Measurements from ENCODE around the gene ADGRB3. TPM values are rescaled to one million over a fixed set of nuclear protein-coding genes. Genes with fewer than 3 reads are reported as not detected.
"Not testable (repeated sequence)": the region's sequence is repeated elsewhere in the genome, so short reads cannot be mapped to it uniquely, and the experiment has no call there.

Gene ADGRB3
- total and polyA plus RNA-seq, 8 donors = 0.19 to 16.0 (median 0.61) TPM; not detected in 1

DNA sequence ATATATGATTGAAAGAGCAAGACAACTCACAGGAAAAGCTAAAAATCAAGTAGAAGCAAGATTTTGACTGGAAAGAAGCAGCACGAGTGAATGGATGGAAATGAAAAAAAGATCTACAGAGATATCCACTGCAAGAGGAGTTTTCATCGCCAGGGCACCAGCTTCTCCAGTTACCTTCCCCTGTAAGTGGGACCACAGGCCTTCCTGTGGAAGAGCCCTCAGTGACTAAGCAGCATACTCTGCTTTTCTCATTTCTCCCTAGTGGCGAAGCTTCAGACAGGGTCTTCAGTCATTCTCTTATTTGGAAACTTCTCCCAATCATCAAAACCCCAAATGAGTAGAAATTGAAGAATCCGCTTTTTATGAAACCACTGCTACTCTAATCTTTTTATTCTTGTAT, 40.5 kb downstream of the ADGRB3 start:
- Histone ChIP-seq H3K4me3 (no peak overlapping the region), H3K27me3 (no peaks in the 10 kb centered on the region), H3K4me1 (no peaks in the 10 kb centered on the region), H3K36me3 (no peaks in the 10 kb centered on the region), H3K9me3 (no peaks in the 10 kb centered on the region), H3K27ac (no peak overlapping the region)
- intact Hi-C loops (cut with DNase I; ENCODE audit: low total_unique reads) = no loop called here
- no peak for DNase-seq
- 68 to 87% (median 84%) methylated on average over 4 of the region's 4 CpGs for WGBS, 5 donors
- TF ChIP-seq POLR2A (IDR thresholded peaks at IDR 0.05) (no peak), EP300 (IDR thresholded peaks at IDR 0.05) (no peak), POLR2AphosphoS5 (IDR thresholded peaks at IDR 0.05) (no peak)
- TF ChIP-seq, protein P1, sequence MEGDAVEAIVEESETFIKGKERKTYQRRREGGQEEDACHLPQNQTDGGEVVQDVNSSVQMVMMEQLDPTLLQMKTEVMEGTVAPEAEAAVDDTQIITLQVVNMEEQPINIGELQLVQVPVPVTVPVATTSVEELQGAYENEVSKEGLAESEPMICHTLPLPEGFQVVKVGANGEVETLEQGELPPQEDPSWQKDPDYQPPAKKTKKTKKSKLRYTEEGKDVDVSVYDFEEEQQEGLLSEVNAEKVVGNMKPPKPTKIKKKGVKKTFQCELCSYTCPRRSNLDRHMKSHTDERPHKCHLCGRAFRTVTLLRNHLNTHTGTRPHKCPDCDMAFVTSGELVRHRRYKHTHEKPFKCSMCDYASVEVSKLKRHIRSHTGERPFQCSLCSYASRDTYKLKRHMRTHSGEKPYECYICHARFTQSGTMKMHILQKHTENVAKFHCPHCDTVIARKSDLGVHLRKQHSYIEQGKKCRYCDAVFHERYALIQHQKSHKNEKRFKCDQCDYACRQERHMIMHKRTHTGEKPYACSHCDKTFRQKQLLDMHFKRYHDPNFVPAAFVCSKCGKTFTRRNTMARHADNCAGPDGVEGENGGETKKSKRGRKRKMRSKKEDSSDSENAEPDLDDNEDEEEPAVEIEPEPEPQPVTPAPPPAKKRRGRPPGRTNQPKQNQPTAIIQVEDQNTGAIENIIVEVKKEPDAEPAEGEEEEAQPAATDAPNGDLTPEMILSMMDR (IDR thresholded peaks at IDR 0.05) = no peak

DNA sequence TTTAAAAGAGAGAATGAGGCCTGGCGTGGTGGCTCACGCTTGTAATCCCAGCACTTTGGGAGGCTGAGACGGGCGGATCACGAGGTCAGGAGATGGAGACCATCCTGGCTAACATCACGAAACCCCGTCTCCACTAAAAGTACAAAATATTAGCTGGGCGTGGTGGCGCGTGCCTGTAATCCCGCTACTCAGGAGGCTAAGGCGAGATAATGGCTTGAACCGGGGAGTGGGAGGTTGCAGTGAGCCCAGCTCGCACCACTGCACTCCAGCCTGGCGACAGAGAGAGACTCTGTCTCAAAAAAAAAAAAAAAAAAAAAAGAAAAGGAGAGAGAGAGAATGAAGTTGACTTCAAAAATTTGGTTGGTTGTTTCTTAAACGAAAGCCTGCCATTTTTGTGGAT, 41.0 kb downstream of the ADGRB3 start:
- H3K9me3 ChIP-seq; H3K4me3 ChIP-seq; H3K27ac ChIP-seq; DNase-seq; H3K36me3 ChIP-seq; intact Hi-C loops (cut with DNase I; ENCODE audit: low total_unique reads); H3K4me1 ChIP-seq; H3K27me3 ChIP-seq: not testable (repeated sequence)
- WGBS, 5 donors = 80 to 93% (median 89%) methylated on average over 16 of the region's 16 CpGs

DNA sequence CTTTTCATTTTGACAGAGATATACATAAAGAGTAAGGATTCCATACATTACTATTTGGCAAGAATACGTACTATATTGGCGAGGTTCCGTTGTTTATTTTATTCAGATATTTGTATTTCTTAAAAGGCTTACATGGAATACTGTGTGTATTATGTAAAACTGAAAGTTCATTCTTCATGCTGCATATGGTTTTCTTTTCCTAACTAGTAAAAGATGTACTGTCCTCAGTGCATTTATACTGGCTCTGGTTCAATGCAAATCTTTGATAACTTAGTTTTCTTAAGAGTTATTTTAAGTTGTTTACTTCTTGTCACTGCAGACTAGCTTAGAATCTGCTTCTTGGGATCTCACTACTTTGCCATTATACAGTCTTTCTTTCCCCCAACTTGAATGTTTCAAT, 42.0 kb downstream of the ADGRB3 start:
- WGBS, 5 donors = 58 to 77% (median 71%) methylated on average over 3 of the region's 3 CpGs
- no peaks in the 10 kb centered on the region for H3K4me1 ChIP-seq
- intact Hi-C loops (cut with DNase I; ENCODE audit: low total_unique reads) = no loop called here
- no peak overlapping the region for H3K4me3 ChIP-seq
- TF ChIP-seq POLR2A (IDR thresholded peaks at IDR 0.05) = no peak
- no peaks in the 10 kb centered on the region for H3K36me3 ChIP-seq
- no peaks in the 10 kb centered on the region for H3K27me3 ChIP-seq
- no peak overlapping the region for H3K27ac ChIP-seq
- H3K9me3 ChIP-seq = no peaks in the 10 kb centered on the region
- DNase-seq = peak in 1 of 2 donors; percentile 41

DNA sequence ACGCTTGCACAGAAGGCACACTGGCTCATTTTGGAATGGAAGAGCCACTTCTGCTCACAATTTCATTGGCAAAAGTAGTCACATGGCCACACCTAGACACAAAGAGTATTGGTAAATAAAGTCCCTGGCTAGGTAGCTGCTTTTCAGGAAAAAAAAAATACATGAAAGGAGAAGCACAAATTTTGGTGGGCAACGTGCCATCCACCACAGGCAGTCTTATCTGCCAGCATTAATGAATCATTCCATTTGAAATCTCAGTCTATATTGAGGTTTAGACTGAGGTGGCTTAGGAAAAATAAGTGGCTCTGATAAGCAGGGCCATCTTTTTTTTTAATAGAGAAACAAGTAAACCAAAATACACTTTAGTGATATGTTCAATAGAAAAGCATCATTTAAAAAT, 44.3 kb downstream of the ADGRB3 start:
- Histone ChIP-seq H3K9me3 (no peaks in the 10 kb centered on the region), H3K27ac (no peak overlapping the region), H3K4me1 (no peaks in the 10 kb centered on the region), H3K4me3 (no peak overlapping the region), H3K27me3 (no peaks in the 10 kb centered on the region), H3K36me3 (no peaks in the 10 kb centered on the region)
- no peak for TF ChIP-seq POLR2AphosphoS5 (IDR thresholded peaks at IDR 0.05)
- TF ChIP-seq POLR2A (IDR thresholded peaks at IDR 0.05) = no peak
- no peak for TF ChIP-seq EP300 (IDR thresholded peaks at IDR 0.05)
- TF ChIP-seq, protein P1 (IDR thresholded peaks at IDR 0.05) = no peak
- intact Hi-C loops (cut with DNase I; ENCODE audit: low total_unique reads) = no loop called here
- DNase-seq = no peak
- 46 to 71% (median 63%) methylated on average over 2 of the region's 2 CpGs for WGBS, 5 donors

DNA sequence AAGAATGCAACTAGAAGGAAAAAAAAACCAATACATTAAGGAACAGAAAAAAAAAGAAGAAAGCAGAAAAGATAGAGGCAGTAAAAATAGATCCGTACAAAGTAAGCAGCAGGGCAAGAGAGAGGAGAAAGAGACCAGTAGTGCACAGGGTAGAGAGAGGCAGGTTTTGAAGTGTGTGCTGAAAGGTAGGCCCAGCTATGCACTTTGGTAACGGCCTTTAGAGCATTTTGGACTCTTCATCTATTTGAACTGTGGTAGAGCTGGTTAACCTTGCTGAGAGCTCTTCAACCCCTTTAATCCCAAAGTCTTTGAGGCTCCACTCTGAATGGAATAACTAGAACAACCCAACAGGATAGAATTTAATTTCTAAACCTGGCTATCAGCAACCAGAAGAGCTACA, 45.2 kb downstream of the ADGRB3 start:
- no peak overlapping the region for H3K4me3 ChIP-seq
- whole genome bisulfite sequencing, 5 donors = 71 to 89% (median 78%) methylated on average over 2 of the region's 2 CpGs
- no peak overlapping the region for H3K27ac ChIP-seq
- no peaks in the 10 kb centered on the region for H3K9me3 ChIP-seq
- no peaks in the 10 kb centered on the region for H3K27me3 ChIP-seq
- no peak for TF ChIP-seq POLR2A (IDR thresholded peaks at IDR 0.05)
- no peak for TF ChIP-seq POLR2AphosphoS5 (IDR thresholded peaks at IDR 0.05)
- TF ChIP-seq, protein P1 (IDR thresholded peaks at IDR 0.05) = no peak
- TF ChIP-seq EP300 (IDR thresholded peaks at IDR 0.05) = no peak
- DNase-seq = no peak
- no peaks in the 10 kb centered on the region for H3K4me1 ChIP-seq
- intact Hi-C loops (cut with DNase I; ENCODE audit: low total_unique reads) = no loop called here
- H3K36me3 ChIP-seq = no peaks in the 10 kb centered on the region
